ENCODE data around the gene RNU1-3.
"Not testable (repeated sequence)": the region's sequence is repeated elsewhere in the genome, so short reads cannot be mapped to it uniquely, and the experiment has no call there.

DNA sequence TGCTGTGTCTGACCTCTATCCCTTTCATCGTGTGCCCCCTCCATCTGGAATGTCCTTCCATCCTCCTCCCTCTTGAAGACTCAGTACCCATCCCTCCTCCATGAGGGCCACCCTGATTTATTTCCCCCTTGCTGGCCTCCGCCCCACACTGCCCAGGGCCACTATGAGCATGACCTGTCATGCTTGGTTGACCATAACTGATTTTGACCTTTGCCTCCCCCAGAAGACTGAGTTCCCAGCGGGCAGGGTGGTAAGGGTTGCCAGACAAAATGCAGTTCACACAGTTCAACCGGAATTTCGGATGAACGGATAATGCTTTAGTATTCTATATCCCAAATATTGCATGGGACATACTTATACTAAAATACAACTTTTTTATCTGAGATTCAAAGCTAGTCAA lies 42.0 kb upstream of the RNU1-3 start:
- TF ChIP-seq, protein P1, sequence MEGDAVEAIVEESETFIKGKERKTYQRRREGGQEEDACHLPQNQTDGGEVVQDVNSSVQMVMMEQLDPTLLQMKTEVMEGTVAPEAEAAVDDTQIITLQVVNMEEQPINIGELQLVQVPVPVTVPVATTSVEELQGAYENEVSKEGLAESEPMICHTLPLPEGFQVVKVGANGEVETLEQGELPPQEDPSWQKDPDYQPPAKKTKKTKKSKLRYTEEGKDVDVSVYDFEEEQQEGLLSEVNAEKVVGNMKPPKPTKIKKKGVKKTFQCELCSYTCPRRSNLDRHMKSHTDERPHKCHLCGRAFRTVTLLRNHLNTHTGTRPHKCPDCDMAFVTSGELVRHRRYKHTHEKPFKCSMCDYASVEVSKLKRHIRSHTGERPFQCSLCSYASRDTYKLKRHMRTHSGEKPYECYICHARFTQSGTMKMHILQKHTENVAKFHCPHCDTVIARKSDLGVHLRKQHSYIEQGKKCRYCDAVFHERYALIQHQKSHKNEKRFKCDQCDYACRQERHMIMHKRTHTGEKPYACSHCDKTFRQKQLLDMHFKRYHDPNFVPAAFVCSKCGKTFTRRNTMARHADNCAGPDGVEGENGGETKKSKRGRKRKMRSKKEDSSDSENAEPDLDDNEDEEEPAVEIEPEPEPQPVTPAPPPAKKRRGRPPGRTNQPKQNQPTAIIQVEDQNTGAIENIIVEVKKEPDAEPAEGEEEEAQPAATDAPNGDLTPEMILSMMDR (IDR thresholded peaks at IDR 0.05; ENCODE audit: poor library complexity): not testable (repeated sequence)
- TF ChIP-seq EZH2 (IDR thresholded peaks at IDR 0.05; ENCODE audit: borderline replicate concordance); EZH2phosphoT487 (IDR thresholded peaks at IDR 0.05; ENCODE audit: low read depth, severe bottlenecking, unreplicated experiment): not testable (repeated sequence)
